Stomach (tissue), 9 donors: ENCODE results near the gene OR4F6. TPM values are rescaled to one million over a fixed set of nuclear protein-coding genes. Genes with fewer than 3 reads are reported as not detected.

Experiments
- DNase-seq, 2 donors: peaks; one replicate each; pipeline versions ENCODE4 v3.0.0 to v3.0.0-alpha.2; 2013 to 2019
- H3K27ac ChIP-seq, 5 donors: fragments of 200-600 bp in 4 of 5; sonication (generic) in 4 of 5; one replicate each; pipeline ENCODE4 v1.5.1; 2013 to 2019; ENCODE audit warnings: mild to moderate bottlenecking in 1 of 5, moderate library complexity in 1 of 5
- H3K27me3 ChIP-seq, 3 donors: fragments of 200-600 bp; sonication (generic); one replicate each; pipeline ENCODE4 v1.5.1; 2017 to 2019; ENCODE audit warnings: mixed run types in 1 of 3
- H3K36me3 ChIP-seq, 4 donors: fragments of 200-600 bp; sonication (generic); 1 replicate in 3 of 4; 2 replicates in 1 of 4; pipeline ENCODE4 v1.5.1; 2016 to 2019
- H3K4me1 ChIP-seq, 4 donors: fragments of 200-600 bp; sonication (generic); one replicate each; pipeline ENCODE4 v1.5.1; 2016 to 2019
- H3K4me3 ChIP-seq, 4 donors: fragments of 200-600 bp; sonication (generic) in 3 of 4; one replicate each; pipeline ENCODE4 v1.5.1; 2016 to 2019; ENCODE audit warnings: mild to moderate bottlenecking in 1 of 4
- H3K9me3 ChIP-seq, 4 donors: fragments of 200-600 bp; sonication (generic); one replicate each; pipeline ENCODE4 v1.5.1; 2016 to 2019
- EP300 ChIP-seq: sonication (generic); formaldehyde crosslinking; IDR thresholded peaks from one replicate; pipeline ENCODE4 v1.6.1; 2017; ENCODE audit warnings: antibody characterized with exemption
- POLR2A ChIP-seq, 4 donors: fragments of 450-650 bp; IDR thresholded peaks; one replicate each; pipeline ENCODE4 v1.6.1; 2016; ENCODE audit warnings: antibody characterized with exemption in 4 of 4, control low read depth in 2 of 4, mild to moderate bottlenecking in 1 of 4, moderate library complexity in 1 of 4
- POLR2AphosphoS5 ChIP-seq, 3 donors: sonication (generic); formaldehyde crosslinking; IDR thresholded peaks; one replicate each; pipeline ENCODE4 v1.6.1; 2016; ENCODE audit warnings: antibody characterized with exemption in 3 of 3
- WGBS, 5 donors: extraction: QIAGEN DNeasy Blood & Tissue Kit in 3 of 5; methylation state at CpG; one replicate each; pipeline versions ENCODE4 v1.1.5 to v1.1.7; 2013 to 2018; 5-methylcytosine and 5-hydroxymethylcytosine counted together
- intact Hi-C: fragments of 100-400 bp; cut with DNase I; formaldehyde crosslinking; loops from one replicate; pipeline ENCODE4 v1.15.1; 2023; ENCODE audit warnings: low total_unique reads
- polyA plus RNA-seq, 3 donors: library from polyadenylated mRNA; stranded (reverse); fragments of 200-250 nt; gene quantifications; one replicate each; pipeline ENCODE4 v1.2.3, GENCODE V29; 2013
- total RNA-seq, 5 donors: library from RNA; depleted of rRNA; stranded (reverse); fragments of >200 nt; gene quantifications; one replicate each; pipeline versions ENCODE4 v1.1.0 to v1.2.3, GENCODE V29; 2014 to 2016
- TF ChIP-seq, protein P1 (sequence below), 7 experiments: fragments of 450-650 bp in 4 of 7; fragments of 200-600 bp in 3 of 7; sonication (generic) in 3 of 7; IDR thresholded peaks; one replicate each; pipeline ENCODE4 v1.5.1; 2016 to 2019; ENCODE audit warnings: antibody characterized with exemption in 7 of 7, control low read depth in 2 of 7, mild to moderate bottlenecking in 1 of 7
- donor health status: healthy with polysubstance abuse.
- donor health status: Bipolar disorder and iron deficiency.
- donor health status: healthy.

OR4F6 gene
- total and polyA plus RNA-seq, 8 donors: not detected

DNA sequence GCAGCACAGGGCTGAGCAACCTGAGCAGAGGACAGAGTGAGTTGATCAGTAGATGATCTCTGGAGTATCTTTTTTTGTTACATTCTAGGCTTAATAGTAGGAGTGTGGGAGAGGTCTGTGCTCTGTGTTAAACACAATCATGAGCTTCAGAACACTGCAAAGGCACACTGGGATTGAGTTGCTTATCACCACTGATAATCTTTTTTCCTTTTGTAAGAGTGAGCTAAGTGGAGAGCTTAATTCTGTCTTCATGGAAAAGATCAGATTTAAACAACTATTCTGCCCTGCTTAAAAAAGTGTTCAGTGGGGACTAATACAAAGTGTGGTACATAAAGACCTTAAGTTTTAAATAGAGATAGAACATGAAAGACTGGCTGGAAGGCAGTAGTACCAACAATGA, 1.1 kb downstream of the OR4F6 start:
- Histone ChIP-seq H3K4me1 (no peaks in the 10 kb centered on the region), H3K27me3 (peaks cover 0 to 9% (median 0%) of the 10 kb centered on the region in 3 donors), H3K4me3 (no peak overlapping the region), H3K9me3 (peaks cover 0 to 6% (median 0%) of the 10 kb centered on the region in 4 donors), H3K27ac (no peak overlapping the region), H3K36me3 (no peaks in the 10 kb centered on the region)
- no peak for DNase-seq
- intact Hi-C loops: no loop called here
- TF ChIP-seq POLR2A (IDR thresholded peaks at IDR 0.05) (no peak), EP300 (no peak), POLR2AphosphoS5 (IDR thresholded peaks at IDR 0.05) (no peak)
- TF ChIP-seq, protein P1, sequence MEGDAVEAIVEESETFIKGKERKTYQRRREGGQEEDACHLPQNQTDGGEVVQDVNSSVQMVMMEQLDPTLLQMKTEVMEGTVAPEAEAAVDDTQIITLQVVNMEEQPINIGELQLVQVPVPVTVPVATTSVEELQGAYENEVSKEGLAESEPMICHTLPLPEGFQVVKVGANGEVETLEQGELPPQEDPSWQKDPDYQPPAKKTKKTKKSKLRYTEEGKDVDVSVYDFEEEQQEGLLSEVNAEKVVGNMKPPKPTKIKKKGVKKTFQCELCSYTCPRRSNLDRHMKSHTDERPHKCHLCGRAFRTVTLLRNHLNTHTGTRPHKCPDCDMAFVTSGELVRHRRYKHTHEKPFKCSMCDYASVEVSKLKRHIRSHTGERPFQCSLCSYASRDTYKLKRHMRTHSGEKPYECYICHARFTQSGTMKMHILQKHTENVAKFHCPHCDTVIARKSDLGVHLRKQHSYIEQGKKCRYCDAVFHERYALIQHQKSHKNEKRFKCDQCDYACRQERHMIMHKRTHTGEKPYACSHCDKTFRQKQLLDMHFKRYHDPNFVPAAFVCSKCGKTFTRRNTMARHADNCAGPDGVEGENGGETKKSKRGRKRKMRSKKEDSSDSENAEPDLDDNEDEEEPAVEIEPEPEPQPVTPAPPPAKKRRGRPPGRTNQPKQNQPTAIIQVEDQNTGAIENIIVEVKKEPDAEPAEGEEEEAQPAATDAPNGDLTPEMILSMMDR (IDR thresholded peaks at IDR 0.05): no peak

DNA sequence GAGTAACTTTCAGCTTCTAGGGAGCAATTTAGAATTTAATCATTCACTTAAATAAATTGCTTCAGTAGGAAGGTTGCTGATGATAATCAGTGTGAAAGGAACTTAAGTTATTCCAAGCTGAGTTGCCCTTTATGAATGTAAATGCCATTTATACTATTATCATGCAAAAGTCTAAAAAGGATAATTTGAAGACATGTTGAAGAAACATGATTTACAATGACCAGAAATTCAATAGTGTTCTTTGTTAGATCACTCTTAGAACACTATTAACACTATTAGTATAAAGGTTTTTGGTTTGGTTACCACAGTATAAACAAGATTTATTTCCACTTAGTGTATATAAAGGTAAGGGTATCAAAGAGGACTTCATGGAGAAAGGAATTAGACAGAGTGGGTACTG, 1.6 kb downstream of the OR4F6 start:
- no peaks in the 10 kb centered on the region for H3K4me1 ChIP-seq
- peaks cover 0 to 9% (median 0%) of the 10 kb centered on the region in 3 donors for H3K27me3 ChIP-seq
- H3K36me3 ChIP-seq: no peaks in the 10 kb centered on the region
- no peak overlapping the region for H3K4me3 ChIP-seq
- no peak overlapping the region for H3K27ac ChIP-seq
- TF ChIP-seq, protein P1 (IDR thresholded peaks at IDR 0.05): no peak
- TF ChIP-seq POLR2A (IDR thresholded peaks at IDR 0.05): no peak
- no peak for TF ChIP-seq EP300
- TF ChIP-seq POLR2AphosphoS5 (IDR thresholded peaks at IDR 0.05): no peak
- intact Hi-C loops: no loop called here
- no peak for DNase-seq
- H3K9me3 ChIP-seq: peaks cover 0 to 6% (median 0%) of the 10 kb centered on the region in 4 donors

DNA sequence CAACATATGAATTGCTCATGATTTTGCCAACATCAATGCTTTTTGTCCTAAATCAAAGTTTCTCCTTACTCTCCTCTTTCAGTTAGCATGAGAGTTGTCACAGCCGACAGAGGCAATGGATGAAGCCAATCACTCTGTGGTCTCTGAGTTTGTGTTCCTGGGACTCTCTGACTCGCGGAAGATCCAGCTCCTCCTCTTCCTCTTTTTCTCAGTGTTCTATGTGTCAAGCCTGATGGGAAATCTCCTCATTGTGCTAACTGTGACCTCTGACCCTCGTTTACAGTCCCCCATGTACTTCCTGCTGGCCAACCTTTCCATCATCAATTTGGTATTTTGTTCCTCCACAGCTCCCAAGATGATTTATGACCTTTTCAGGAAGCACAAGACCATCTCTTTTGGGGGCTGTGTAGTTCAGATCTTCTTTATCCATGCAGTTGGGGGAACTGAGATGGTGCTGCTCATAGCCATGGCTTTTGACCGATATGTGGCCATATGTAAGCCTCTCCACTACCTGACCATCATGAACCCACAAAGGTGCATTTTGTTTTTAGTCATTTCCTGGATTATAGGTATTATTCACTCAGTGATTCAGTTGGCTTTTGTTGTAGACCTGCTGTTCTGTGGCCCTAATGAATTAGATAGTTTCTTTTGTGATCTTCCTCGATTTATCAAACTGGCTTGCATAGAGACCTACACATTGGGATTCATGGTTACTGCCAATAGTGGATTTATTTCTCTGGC, 2.5 kb downstream of the OR4F6 start:
- Histone ChIP-seq H3K9me3 (peaks cover 0 to 6% (median 0%) of the 10 kb centered on the region in 4 donors), H3K4me1 (no peaks in the 10 kb centered on the region), H3K27ac (no peak overlapping the region), H3K36me3 (no peaks in the 10 kb centered on the region), H3K4me3 (no peak overlapping the region), H3K27me3 (peaks cover 0 to 15% (median 0%) of the 10 kb centered on the region in 3 donors)
- intact Hi-C loops: no loop called here
- 66 to 73% (median 69%) methylated on average over 6 of the region's 6 CpGs for WGBS, 5 donors
- TF ChIP-seq POLR2A (IDR thresholded peaks at IDR 0.05): no peak
- TF ChIP-seq, protein P1 (IDR thresholded peaks at IDR 0.05): no peak
- no peak for TF ChIP-seq EP300
- no peak for TF ChIP-seq POLR2AphosphoS5 (IDR thresholded peaks at IDR 0.05)
- no peak for DNase-seq

DNA sequence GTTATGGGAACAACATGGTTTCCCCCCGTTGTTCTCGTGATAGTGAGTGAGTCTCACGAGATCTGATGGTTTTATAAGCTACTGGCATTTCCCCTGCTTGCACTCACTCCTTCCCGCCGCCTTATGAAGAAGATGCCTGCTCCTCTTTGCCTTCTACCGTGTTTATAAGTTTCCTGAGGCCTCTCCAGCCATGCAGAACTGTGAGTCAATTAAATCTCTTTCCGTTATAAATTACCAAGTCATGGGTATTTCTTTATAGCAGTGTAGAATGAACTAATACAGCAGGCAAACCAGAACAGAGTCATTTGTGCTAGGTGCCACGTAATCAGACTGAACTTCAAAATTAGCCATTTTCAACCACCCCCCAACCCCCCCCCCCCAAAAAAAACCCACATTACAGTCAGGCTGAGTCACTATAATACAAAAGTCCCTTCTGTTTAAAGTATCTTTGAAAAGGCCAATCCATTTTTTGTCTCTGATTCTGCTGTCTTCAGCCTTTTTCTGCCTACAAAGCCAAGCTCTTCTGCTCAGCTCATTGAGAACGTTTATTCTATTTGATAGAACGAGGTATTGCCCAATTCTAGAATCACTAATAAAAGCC, 4.1 kb downstream of the OR4F6 start:
- no peak for DNase-seq
- Histone ChIP-seq H3K9me3 (no peaks in the 10 kb centered on the region), H3K36me3 (no peaks in the 10 kb centered on the region), H3K4me3 (no peak overlapping the region), H3K27me3 (peaks cover 0 to 20% (median 0%) of the 10 kb centered on the region in 3 donors), H3K27ac (no peak overlapping the region), H3K4me1 (no peaks in the 10 kb centered on the region)
- intact Hi-C loops: no loop called here
- 65 to 76% (median 70%) methylated on average over 10 of the region's 10 CpGs for WGBS, 5 donors
- TF ChIP-seq, protein P1 (IDR thresholded peaks at IDR 0.05): no peak
- TF ChIP-seq POLR2AphosphoS5 (IDR thresholded peaks at IDR 0.05): no peak
- TF ChIP-seq EP300: no peak
- no peak for TF ChIP-seq POLR2A (IDR thresholded peaks at IDR 0.05)
